ENCODE results near the gene CCL28. TPM values are rescaled to one million over a fixed set of nuclear protein-coding genes. Genes with fewer than 3 reads are reported as not detected.

The CCL28 gene
- total and polyA plus RNA-seq, 2 donors (not counting 3 experiments of a cell fraction or from before 2014, with no cell fraction given), result 1.2 to 1.8 TPM

DNA sequence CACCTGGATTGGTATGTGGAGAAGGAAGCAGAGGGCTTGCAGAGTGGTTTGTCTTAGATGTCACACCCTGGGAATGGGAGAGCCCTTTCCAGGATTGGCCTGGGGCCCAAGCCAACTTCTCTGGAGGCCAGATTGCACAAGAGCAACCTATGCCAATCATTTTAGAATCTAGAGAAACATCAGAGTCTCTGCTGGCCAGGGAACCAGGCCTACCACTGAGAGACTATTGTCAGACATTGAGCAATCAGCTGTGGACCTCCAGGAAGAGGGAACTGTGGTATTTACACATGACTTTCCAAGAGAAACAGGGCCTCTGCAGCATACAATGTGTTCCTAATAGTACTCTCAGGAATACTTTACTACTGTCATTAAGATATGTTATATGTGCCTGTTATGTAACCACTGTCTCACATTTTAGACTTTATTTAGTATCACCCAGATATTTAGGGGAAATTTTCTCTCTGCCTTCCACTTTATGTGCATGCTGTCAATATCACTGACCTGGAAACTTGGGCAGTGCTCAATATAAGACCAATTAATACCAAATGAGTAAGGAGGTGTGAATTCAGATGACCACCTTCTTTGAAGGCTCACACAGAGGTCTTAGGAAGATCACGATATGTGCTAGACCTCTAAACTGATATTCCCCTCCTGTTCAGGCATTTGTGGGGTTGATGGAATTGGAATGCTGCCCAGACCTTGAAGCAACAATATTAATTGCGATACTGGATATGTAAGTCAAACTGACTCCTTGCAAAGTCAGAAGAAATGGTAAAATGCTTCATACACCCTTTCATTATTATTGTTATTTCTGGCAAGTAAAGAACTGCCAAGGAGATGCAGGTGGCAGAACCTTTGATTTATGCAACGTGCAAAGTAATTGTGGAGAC, 20.5 kb upstream of the CCL28 start:
- ChIA-PET POLR2A (no interaction called here), CTCF (no interaction called here)
- dilution Hi-C loops (cut with MboI; ENCODE audit: extremely low pct_ligation_motif_present, low sequenced_read_pairs), result no loop called here
- intact Hi-C loops (cut with micrococcal nuclease), result no loop called here
- Histone ChIP-seq H3K9me1 (replicated peaks; ENCODE audit: control insufficient read depth, extremely low read depth, insufficient read depth, low read length) (no peaks in the 10 kb centered on the region), H3K36me3 (ENCODE audit: control insufficient read depth in 2 of 2, extremely low read depth in 1 of 2, insufficient read depth in 2 of 2, low read length in 2 of 2) (no peaks in the 10 kb centered on the region), H3K4me2 (ENCODE audit: insufficient read depth, low read length) (no peak overlapping the region), H3K27me3 (ENCODE audit: control insufficient read depth in 2 of 2, insufficient read depth in 2 of 2, low read length in 2 of 2) (peaks cover 0 to 1% of the 10 kb centered on the region in 2 experiments), H3K27ac (ENCODE audit: insufficient read depth, low read depth, low read length) (no peak overlapping the region), H3K79me2 (ENCODE audit: control insufficient read depth, insufficient read depth, low read length) (no peaks in the 10 kb centered on the region), H3K4me3 (replicated peaks in 1 of 3; ENCODE audit: insufficient read depth in 1 of 3, low read depth in 1 of 3, low read length in 3 of 3) (no peak overlapping the region), H3K9me3 (replicated peaks; ENCODE audit: control insufficient read depth, insufficient read depth, low read length) (no peaks in the 10 kb centered on the region), H3K9ac (replicated peaks; ENCODE audit: extremely low read depth, insufficient read depth, low read length) (no peak overlapping the region), H2AFZ (ENCODE audit: low read depth, low read length) (no peak overlapping the region), H4K20me1 (replicated peaks; ENCODE audit: control insufficient read depth, extremely low read depth, insufficient read depth, low read length) (no peaks in the 10 kb centered on the region), H3K4me1 (ENCODE audit: control insufficient read depth, extremely low read depth, insufficient read depth, low read length) (no peaks in the 10 kb centered on the region)
- no TSS peak for BruUV-seq (replicated peaks)
- DNase-seq (ENCODE audit: low read depth, low spot score) (no peak), FAIRE-seq (no peak)
- TF ChIP-seq POLR2AphosphoS5 (IDR thresholded peaks at IDR 0.05; ENCODE audit: insufficient read depth, low read depth, low read length), result no peak
- TF ChIP-seq, protein P1, sequence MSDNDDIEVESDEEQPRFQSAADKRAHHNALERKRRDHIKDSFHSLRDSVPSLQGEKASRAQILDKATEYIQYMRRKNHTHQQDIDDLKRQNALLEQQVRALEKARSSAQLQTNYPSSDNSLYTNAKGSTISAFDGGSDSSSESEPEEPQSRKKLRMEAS (IDR thresholded peaks at IDR 0.05; ENCODE audit: insufficient read depth, insufficient read length), result no peak
- no peak for TF ChIP-seq EZH2 (IDR thresholded peaks at IDR 0.05; ENCODE audit: borderline replicate concordance, low read depth, low read length, severe bottlenecking)

DNA sequence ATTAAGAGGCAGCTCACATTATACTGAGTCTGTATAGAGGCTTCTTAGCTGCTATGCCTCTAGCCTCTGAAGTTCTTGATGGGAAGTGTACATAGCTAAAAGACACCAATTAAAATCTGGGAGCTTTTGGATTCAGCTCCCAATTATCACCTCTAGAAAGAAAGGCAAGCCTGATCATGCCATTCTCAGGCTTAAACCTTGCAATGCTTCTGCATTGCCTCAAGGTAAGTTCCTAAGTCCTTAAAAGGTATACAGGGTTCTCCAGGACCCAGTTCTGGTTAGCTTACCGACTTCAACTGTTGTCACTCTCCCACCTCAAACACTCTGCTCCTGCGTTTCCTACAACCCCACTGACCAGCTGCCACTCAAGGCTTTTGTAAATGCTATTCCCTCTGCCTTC, 17.5 kb upstream of the CCL28 start:
- Histone ChIP-seq H3K36me3 (ENCODE audit: control insufficient read depth in 2 of 2, extremely low read depth in 1 of 2, insufficient read depth in 2 of 2, low read length in 2 of 2) (no peaks in the 10 kb centered on the region), H3K27me3 (ENCODE audit: control insufficient read depth in 2 of 2, insufficient read depth in 2 of 2, low read length in 2 of 2) (peaks cover 0 to 1% of the 10 kb centered on the region in 2 experiments), H3K4me2 (ENCODE audit: insufficient read depth, low read length) (no peak overlapping the region), H3K9me1 (replicated peaks; ENCODE audit: control insufficient read depth, extremely low read depth, insufficient read depth, low read length) (no peaks in the 10 kb centered on the region), H3K9ac (replicated peaks; ENCODE audit: extremely low read depth, insufficient read depth, low read length) (no peak overlapping the region), H2AFZ (ENCODE audit: low read depth, low read length) (no peak overlapping the region), H3K79me2 (ENCODE audit: control insufficient read depth, insufficient read depth, low read length) (no peaks in the 10 kb centered on the region), H3K4me1 (ENCODE audit: control insufficient read depth, extremely low read depth, insufficient read depth, low read length) (no peaks in the 10 kb centered on the region), H4K20me1 (replicated peaks; ENCODE audit: control insufficient read depth, extremely low read depth, insufficient read depth, low read length) (no peaks in the 10 kb centered on the region), H3K4me3 (replicated peaks in 1 of 3; ENCODE audit: insufficient read depth in 1 of 3, low read depth in 1 of 3, low read length in 3 of 3) (no peak overlapping the region), H3K27ac (ENCODE audit: insufficient read depth, low read depth, low read length) (no peak overlapping the region), H3K9me3 (replicated peaks; ENCODE audit: control insufficient read depth, insufficient read depth, low read length) (no peaks in the 10 kb centered on the region)
- POLR2A ChIA-PET, result no interaction called here
- CTCF ChIA-PET, result no interaction called here
- TF ChIP-seq GATA2 (IDR thresholded peaks at IDR 0.05; ENCODE audit: insufficient read depth, insufficient read length, low read depth, low read length) (no peak), FOS (IDR thresholded peaks at IDR 0.05; ENCODE audit: borderline replicate concordance, insufficient read depth, low read length) (no peak), MYC (IDR thresholded peaks at IDR 0.05; ENCODE audit: low read depth, low read length) (no peak), POLR2AphosphoS5 (IDR thresholded peaks at IDR 0.05; ENCODE audit: insufficient read depth, low read depth, low read length) (no peak), JUN (IDR thresholded peaks at IDR 0.05; ENCODE audit: borderline replicate concordance, insufficient read depth, insufficient read length, low read depth) (no peak), POLR2A (IDR thresholded peaks at IDR 0.05; ENCODE audit: low read depth, low read length) (no peak), EZH2 (IDR thresholded peaks at IDR 0.05; ENCODE audit: borderline replicate concordance, low read depth, low read length, severe bottlenecking) (no peak)
- TF ChIP-seq, protein P2, sequence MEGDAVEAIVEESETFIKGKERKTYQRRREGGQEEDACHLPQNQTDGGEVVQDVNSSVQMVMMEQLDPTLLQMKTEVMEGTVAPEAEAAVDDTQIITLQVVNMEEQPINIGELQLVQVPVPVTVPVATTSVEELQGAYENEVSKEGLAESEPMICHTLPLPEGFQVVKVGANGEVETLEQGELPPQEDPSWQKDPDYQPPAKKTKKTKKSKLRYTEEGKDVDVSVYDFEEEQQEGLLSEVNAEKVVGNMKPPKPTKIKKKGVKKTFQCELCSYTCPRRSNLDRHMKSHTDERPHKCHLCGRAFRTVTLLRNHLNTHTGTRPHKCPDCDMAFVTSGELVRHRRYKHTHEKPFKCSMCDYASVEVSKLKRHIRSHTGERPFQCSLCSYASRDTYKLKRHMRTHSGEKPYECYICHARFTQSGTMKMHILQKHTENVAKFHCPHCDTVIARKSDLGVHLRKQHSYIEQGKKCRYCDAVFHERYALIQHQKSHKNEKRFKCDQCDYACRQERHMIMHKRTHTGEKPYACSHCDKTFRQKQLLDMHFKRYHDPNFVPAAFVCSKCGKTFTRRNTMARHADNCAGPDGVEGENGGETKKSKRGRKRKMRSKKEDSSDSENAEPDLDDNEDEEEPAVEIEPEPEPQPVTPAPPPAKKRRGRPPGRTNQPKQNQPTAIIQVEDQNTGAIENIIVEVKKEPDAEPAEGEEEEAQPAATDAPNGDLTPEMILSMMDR (IDR thresholded peaks at IDR 0.05; ENCODE audit: extremely low read depth in 1 of 2, insufficient read depth in 1 of 2, low read depth in 1 of 2, low read length in 2 of 2), result no peak
- TF ChIP-seq, protein P1 (IDR thresholded peaks at IDR 0.05; ENCODE audit: insufficient read depth, insufficient read length), result no peak
- no TSS peak for BruUV-seq (replicated peaks)
- dilution Hi-C loops (cut with MboI; ENCODE audit: extremely low pct_ligation_motif_present, low sequenced_read_pairs) (no loop called here), intact Hi-C loops (cut with micrococcal nuclease) (no loop called here)
- no peak for DNase-seq (ENCODE audit: low read depth, low spot score)
- no peak for FAIRE-seq

Data from endothelial cell of umbilical vein (primary cell).